Measurements from ENCODE around the gene DSN1. TPM values are rescaled to one million over a fixed set of nuclear protein-coding genes. Genes with fewer than 3 reads are reported as not detected.

Gene DSN1
- total RNA-seq, 1 experiment from 2014 or later, result 27.2 TPM

GRCh38 chr20:36720510-36720909, 53.1 kb downstream of the DSN1 start:
- TF ChIP-seq TCF7L2 (IDR thresholded peaks at IDR 0.05; ENCODE audit: low read depth, low read length) (no peak), SIN3A (IDR thresholded peaks at IDR 0.05; ENCODE audit: borderline replicate concordance, insufficient read depth, low read depth, low read length) (no peak)
- TF ChIP-seq, protein P1, sequence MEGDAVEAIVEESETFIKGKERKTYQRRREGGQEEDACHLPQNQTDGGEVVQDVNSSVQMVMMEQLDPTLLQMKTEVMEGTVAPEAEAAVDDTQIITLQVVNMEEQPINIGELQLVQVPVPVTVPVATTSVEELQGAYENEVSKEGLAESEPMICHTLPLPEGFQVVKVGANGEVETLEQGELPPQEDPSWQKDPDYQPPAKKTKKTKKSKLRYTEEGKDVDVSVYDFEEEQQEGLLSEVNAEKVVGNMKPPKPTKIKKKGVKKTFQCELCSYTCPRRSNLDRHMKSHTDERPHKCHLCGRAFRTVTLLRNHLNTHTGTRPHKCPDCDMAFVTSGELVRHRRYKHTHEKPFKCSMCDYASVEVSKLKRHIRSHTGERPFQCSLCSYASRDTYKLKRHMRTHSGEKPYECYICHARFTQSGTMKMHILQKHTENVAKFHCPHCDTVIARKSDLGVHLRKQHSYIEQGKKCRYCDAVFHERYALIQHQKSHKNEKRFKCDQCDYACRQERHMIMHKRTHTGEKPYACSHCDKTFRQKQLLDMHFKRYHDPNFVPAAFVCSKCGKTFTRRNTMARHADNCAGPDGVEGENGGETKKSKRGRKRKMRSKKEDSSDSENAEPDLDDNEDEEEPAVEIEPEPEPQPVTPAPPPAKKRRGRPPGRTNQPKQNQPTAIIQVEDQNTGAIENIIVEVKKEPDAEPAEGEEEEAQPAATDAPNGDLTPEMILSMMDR (IDR thresholded peaks at IDR 0.05), result no peak
- ATAC-seq (no peak), DNase-seq (ENCODE audit: low read depth, low spot score) (no peak)
- BruUV-seq (replicated peaks), result no TSS peak
- no peak overlapping the region for H3K27ac ChIP-seq (ENCODE audit: low read length)
- H3K27me3 ChIP-seq (ENCODE audit: control insufficient read depth, insufficient read depth, low read length), result no peaks in the 10 kb centered on the region
- H3K9me3 ChIP-seq (ENCODE audit: control insufficient read depth, insufficient read depth, low read depth, low read length), result no peaks in the 10 kb centered on the region
- H3K4me1 ChIP-seq (ENCODE audit: control insufficient read depth, insufficient read depth, low read length), result no peaks in the 10 kb centered on the region
- in situ Hi-C loops (cut with HindIII; ENCODE audit: low pct_unique_long_range_greater_than_20kb, low sequenced_read_pairs), result no loop called here
- ChIA-PET POLR2A (no interaction called here), CTCF (no interaction called here)
- no peak overlapping the region for H3K4me3 ChIP-seq (ENCODE audit: low read depth in 2 of 2, low read length in 2 of 2)
- intact Hi-C loops (cut with micrococcal nuclease; ENCODE audit: unreplicated experiment), result no loop called here
- no peaks in the 10 kb centered on the region for H3K36me3 ChIP-seq (ENCODE audit: control insufficient read depth, insufficient read depth, low read length)

DNA sequence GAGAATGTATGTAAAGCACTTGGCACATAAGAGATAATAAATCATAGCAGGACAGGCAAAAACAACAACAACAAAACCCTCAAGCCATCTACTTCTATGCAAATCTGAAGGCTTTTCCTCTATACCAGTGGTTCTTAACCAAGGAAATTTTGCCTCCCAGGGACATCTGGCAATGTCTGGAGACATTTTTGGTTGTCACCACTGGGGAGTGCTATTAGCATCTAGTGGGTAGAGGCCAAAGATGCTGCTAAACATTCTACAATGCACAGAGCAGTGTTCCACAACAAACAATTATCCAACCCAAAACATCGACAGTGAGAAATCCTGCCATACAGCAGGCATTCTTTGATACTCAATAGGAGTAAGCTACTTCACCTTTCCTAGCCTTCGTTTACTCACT, 55.9 kb downstream of the DSN1 start:
- Histone ChIP-seq H3K27ac (ENCODE audit: low read length) (no peak overlapping the region), H3K4me3 (ENCODE audit: low read depth in 2 of 2, low read length in 2 of 2) (no peak overlapping the region), H3K9me3 (ENCODE audit: control insufficient read depth, insufficient read depth, low read depth, low read length) (no peaks in the 10 kb centered on the region), H3K27me3 (ENCODE audit: control insufficient read depth, insufficient read depth, low read length) (no peaks in the 10 kb centered on the region), H3K4me1 (ENCODE audit: control insufficient read depth, insufficient read depth, low read length) (no peaks in the 10 kb centered on the region), H3K36me3 (ENCODE audit: control insufficient read depth, insufficient read depth, low read length) (no peaks in the 10 kb centered on the region)
- peak; percentile 5 for DNase-seq (ENCODE audit: low read depth, low spot score)
- BruUV-seq (replicated peaks), result no TSS peak
- TF ChIP-seq, protein P1 (IDR thresholded peaks at IDR 0.05), result no peak
- TF ChIP-seq SIN3A (IDR thresholded peaks at IDR 0.05; ENCODE audit: borderline replicate concordance, insufficient read depth, low read depth, low read length) (no peak), POLR2AphosphoS5 (IDR thresholded peaks at IDR 0.05; ENCODE audit: low read depth, low read length) (no peak)
- no peak for ATAC-seq
- in situ Hi-C loops (cut with HindIII; ENCODE audit: low pct_unique_long_range_greater_than_20kb, low sequenced_read_pairs) (no loop called here), intact Hi-C loops (cut with micrococcal nuclease; ENCODE audit: unreplicated experiment) (no loop called here)
- CTCF ChIA-PET, result no interaction called here
- POLR2A ChIA-PET, result no interaction called here

DNA sequence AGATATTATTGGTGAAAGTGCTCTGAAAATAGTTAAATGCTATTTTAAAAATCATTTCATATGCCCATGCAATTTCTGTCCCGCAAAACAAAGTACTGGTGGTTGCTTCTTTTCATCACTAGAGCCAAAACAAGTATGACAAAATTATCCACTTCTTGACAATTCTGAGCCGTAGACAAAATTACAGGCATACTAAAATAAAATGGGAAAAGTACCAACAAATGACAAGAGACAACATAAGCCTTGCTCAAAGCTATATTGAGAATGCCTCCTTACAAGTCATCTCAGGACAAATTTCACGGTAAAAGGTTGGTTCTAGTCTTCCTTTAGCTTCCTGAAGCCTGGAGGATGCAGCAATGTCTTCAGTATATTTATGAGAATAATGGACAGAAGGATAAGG, 56.5 kb downstream of the DSN1 start:
- H3K36me3 ChIP-seq (ENCODE audit: control insufficient read depth, insufficient read depth, low read length), result no peaks in the 10 kb centered on the region
- TF ChIP-seq, protein P1 (IDR thresholded peaks at IDR 0.05), result no peak
- TF ChIP-seq TCF7L2 (IDR thresholded peaks at IDR 0.05; ENCODE audit: low read depth, low read length) (no peak), POLR2AphosphoS5 (IDR thresholded peaks at IDR 0.05; ENCODE audit: low read depth, low read length) (no peak), SIN3A (IDR thresholded peaks at IDR 0.05; ENCODE audit: borderline replicate concordance, insufficient read depth, low read depth, low read length) (no peak), REST (IDR thresholded peaks at IDR 0.05; ENCODE audit: insufficient read depth in 1 of 2, low read depth in 2 of 2, low read length in 1 of 2) (no peak)
- H3K9me3 ChIP-seq (ENCODE audit: control insufficient read depth, insufficient read depth, low read depth, low read length), result no peaks in the 10 kb centered on the region
- intact Hi-C loops (cut with micrococcal nuclease; ENCODE audit: unreplicated experiment) (no loop called here), in situ Hi-C loops (cut with HindIII; ENCODE audit: low pct_unique_long_range_greater_than_20kb, low sequenced_read_pairs) (no loop called here)
- no peak overlapping the region for H3K4me3 ChIP-seq (ENCODE audit: low read depth in 2 of 2, low read length in 2 of 2)
- ATAC-seq, result no peak
- BruUV-seq (replicated peaks), result no TSS peak
- DNase-seq (ENCODE audit: low read depth, low spot score), result no peak
- H3K27ac ChIP-seq (ENCODE audit: low read length), result no peak overlapping the region
- H3K27me3 ChIP-seq (ENCODE audit: control insufficient read depth, insufficient read depth, low read length), result no peaks in the 10 kb centered on the region
- ChIA-PET CTCF (interaction anchor here (0.7 kb wide), 1 partner anchor 43 kb away, joined by 6 read pairs; no protein-coding TSS in a partner anchor), POLR2A (no interaction called here)
- H3K4me1 ChIP-seq (ENCODE audit: control insufficient read depth, insufficient read depth, low read length), result no peaks in the 10 kb centered on the region

All from Panc1 (cell line).